ENCODE measurements around the gene ZNF521.
"Not testable (repeated sequence)": the region's sequence is repeated elsewhere in the genome, so short reads cannot be mapped to it uniquely, and the experiment has no call there.

Gene ZNF521

DNA sequence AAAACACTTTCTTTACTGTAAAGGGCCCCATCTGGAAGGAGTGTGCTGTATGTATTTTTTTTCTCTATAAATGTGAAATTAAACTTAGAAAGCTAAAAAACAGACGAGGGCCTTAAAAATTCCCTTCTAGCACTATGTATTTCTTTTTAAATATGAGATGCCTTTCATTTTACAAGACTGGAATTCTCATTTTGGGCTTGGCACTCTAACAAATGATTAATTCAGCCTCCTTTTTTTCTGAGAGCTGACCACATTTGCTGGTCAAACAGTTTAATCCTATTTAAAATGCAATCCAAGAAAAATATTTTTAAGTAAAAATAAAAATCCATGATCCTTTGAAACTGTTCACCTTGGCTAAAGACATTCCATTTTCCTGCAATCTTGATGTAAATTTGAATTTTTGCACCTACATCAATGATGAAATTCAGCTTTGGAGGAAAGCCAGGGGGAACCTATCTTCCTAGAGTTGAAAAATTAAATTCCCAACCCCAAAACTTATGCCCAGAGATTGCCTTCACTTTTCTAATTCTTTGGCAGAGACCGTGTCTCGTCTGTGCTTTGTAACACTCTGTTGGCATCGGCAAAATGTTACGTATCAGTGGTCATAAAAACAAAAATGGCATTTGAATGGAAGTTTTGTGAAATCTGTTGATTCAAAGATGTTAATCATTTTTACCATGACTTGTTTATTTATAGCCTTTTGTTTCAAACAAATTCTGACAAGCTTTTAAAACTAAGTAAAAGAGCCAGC is 284.5 kb downstream of the ZNF521 start:
- no peak for ATAC-seq

DNA sequence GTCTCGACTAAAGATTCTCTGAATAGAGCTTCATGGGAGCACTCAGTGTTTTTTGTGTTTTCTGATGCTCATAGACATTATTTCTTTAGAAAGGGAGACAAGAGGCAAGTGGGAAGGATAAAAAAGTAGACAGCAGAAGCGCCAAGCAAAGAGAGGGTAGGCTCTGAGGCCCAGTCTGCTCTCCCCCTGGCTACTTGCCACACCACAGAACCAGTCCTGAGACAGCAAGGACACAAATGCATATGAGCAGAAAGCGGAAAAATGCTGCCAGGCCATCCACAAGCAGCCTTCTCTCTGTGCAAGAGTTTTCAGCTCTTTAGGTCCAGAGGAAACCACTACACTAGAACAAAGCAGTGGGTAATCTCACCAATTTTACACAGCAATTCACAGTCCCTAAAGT is 285.4 kb downstream of the ZNF521 start:
- no peak for ATAC-seq

DNA sequence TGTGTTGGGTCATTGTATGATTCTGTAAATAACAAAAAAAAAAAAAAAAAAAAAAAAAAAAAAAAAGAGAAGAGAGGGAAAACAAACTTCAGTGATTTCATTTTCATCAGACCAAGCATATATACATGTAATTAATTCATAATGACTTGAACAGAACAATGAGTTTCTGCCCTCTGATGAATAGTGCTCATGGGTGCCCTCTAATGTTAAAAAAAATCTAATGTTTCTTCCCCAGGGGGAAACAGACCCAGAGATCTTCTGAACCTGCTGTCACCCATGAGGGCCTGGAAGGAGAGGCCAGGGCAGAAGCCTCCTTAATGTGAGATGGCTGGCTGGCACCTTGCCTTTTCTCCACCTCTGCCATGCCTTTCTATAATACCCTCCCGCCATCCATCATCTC is 289.2 kb downstream of the ZNF521 start:
- ATAC-seq: no peak

DNA sequence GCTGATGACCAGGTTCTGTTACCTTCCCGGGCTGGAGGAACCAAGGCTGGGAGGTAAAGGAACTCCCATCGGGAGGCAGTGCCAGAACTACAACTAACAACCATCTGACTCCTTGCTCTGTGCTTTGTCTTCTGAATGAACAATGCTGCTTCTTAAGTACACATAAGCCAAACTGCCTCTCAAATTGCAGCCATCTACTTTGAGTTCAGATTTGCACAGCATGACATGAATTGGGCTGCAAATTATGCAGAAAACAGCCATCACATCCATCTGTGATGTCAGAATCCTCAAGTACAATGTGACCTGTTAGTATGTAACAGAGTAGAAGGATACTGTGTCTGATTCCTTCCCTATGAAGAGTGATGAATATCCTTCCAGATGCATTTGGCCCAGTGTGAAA is 290.6 kb downstream of the ZNF521 start:
- ATAC-seq: no peak

DNA sequence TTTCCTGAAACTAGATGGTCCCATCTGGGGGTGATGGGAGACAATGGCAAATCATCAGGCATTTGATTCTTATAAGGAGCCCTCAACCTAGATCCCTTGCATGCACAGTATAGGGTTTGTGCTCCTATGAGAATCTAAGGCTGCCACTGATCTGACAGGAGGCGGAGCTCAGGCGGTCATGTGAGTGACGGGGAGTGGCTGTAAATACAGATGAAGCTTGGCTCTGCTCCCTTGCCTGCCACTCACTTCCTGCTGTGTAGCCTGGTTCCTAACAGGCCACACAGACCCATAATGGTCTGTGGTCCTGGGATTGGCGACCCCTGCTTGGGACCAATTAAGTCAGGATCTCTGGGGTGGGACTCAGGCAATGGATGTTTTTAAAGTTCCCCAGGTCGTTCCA is 293.4 kb downstream of the ZNF521 start:
- no peak for ATAC-seq

DNA sequence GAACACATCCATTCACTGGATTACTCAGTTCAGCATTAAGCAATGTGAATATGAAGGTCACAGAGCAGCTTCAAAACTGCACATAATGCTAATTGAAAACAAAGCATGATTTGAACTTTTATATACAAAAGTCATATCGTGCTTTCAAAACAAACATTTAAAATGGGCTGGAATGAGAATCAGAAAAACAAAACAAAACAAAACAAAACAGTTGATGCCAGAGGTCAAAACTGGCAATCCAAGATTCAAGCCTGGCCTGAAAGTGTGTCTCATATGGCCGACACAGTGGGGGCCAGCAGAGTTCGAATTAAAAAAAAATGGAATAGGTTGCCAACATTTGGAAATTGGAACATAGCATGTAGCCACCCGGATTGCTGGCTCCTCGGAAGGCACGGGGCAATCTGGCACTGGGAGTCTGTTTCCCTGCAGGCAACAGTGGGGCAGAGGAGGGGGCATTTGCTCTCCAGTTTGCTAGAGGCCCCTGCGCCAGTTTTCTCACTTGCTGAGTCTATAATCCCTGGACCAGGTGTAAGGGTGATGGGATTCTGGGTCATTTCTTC is 294.4 kb downstream of the ZNF521 start:
- no peak for ATAC-seq

DNA sequence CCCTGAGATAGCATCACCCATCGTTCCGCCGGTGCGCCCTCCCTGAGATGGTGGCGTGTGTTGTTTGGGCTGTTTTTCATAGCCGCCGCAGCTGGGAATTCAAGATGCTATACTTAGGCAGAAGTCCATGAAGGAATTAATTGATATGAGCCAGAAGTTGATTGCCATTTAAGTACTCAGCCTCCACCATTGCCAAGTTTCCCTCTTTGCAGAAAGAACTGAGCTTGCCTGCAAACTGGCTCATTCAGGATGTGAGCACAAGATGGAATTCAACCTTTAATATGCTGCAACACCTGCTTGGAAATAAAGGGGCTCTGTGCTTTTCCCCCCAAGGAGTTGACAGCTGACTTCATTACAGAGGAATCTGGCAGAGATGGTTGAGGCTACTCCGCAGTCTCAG is 295.5 kb downstream of the ZNF521 start:
- no peak for ATAC-seq

DNA sequence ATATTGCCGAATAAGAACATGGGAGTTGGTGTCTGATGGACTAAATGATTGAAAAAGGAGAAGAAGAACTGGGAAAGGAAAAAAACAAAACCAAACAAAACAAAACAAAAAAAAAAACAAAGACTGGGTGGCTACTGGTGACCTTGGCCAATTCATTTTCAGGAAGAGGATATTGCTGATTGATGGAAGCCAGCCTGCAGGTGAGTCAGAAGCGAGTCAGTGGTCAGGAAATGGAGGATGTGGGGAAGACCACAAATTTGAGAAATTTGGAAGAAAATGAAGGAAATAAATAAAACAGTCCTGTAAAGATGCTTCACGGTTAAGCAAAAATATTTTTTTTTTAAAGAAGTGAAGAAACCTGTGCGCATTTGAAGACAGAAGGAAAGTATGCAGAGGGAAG is 296.9 kb downstream of the ZNF521 start:
- no peak for ATAC-seq

DNA sequence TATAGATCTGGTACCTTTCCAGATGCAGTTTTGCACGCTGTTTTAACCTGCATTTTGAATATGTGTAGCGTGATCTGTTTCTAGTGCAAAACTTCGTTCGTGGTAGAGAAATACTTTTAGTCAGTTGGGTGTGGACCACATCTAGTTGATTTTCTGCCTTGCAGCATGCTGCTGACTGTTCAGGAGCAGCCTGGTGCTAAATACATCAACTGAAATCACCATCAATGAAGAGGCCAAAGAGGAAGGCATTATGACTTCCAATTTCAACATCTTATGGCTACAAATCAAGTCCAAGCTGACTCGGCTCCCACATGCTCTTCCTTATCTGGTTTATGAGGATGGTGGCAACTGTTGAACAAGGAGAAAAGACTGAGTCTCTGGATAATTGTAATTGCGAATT is 298.5 kb downstream of the ZNF521 start:
- no peak for ATAC-seq

DNA sequence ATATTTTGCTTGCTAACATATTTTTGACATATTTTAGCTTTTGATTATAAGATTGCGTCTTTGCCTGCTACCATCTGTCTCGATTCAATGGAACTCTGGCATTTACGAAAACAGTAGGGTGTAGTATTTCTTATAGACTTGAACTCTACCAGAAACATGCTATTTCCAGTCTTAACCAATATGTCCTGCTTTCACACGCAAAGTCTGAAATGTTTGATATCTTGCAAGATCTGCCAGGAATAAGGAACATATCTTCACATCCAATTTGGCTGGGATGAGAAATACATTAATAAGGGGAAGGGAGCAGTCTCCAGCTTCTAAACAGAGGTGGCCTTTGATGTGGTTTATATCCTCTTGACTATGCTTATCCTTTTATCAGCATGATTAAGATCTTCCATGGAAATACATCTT is 299.4 kb downstream of the ZNF521 start:
- no peak for ATAC-seq

DNA sequence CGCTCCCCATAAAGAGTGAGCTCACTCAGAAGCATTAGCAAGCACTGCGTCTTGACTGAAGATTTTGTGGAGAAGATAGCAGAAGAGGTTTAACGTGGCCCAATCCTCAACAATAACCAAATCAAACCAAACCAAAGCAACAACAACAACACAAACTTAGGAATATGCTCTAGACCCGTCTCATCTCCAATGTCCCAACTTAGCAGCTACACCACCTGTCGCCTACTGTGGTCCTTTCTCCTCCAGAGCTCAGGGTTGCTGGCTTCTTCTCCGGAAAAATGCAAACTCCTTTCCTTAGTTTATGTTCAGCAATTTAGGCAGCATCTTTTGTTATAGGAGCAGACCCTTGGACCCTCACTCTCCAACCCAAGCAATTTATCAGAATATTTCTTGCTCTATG is 301.4 kb downstream of the ZNF521 start:
- ATAC-seq: no peak

DNA sequence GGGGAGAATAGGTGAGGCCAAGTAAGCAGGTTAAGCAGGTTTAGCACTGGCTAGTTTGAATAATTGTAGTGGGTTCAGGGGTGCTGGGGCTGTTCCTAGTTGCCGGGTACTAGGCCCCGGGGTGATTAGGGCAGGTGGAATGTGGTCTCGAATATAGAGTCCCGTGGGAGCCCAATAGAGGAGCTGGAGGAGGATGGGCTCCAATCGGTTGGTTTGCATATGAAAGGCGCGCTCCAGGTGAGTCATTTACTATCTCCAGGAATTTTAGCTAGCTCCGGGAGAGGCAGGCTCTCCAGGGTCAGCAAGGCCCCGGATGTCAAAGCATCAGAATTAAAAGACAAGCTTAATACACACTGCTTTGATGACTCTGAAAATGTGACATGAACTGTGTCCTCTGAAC is 304.0 kb downstream of the ZNF521 start:
- no peak for ATAC-seq

DNA sequence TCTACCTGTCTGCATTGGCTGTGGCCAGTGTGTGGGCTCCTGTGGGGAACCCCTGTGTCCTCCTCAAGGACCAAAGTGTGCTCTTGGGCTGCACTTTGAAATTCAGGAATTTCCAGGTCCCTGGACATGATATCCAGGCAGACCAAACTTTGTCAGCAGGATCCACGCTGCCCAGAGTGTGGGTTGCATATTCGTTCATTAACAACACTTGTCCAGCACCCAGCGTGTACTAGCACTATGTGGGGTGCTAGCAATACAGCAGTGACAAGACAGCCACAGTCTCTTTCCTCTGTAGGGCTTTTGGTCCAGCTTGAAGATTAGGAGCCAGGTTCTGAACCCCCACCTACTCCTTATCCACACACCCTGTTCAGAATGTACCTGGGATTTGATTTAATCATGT is 304.5 kb downstream of the ZNF521 start:
- no peak for ATAC-seq

DNA sequence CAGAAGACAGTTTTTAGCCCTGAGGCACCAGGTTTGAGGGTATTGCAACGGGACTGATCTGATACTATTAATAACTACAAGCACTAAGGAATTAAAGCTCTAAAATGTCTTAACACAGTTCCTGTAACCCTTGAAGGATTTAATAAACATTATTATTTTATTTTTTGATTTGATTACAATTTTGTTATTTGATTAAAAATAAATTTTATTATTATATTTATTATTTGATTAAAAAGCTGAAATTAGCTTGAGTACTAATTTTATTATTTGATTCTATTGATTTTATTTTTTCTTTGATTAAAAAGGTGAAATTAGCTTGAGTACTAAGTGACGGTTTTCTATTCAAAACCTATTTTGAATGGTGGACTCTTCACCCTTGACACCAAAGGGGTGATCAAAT is 307.3 kb downstream of the ZNF521 start:
- ATAC-seq: no peak

DNA sequence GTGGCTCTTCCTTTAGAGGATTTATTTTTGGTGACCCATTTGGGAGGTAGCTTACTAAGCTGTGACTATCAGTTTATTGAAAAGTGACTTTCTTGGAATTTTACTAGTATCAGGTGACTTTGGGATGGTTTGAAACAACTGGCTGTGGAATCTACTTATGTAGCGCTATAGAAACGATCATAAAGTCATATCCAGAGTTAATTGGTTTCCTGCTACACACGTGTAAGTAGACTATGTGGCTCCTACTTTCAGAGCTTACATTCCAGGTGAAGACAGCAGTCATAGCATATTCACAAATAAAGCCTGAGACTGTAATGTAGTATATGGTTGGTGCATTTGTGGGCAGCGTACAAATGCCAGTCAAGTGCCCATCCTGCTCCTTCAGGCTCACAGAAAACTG is 308.9 kb downstream of the ZNF521 start:
- no peak for ATAC-seq

DNA sequence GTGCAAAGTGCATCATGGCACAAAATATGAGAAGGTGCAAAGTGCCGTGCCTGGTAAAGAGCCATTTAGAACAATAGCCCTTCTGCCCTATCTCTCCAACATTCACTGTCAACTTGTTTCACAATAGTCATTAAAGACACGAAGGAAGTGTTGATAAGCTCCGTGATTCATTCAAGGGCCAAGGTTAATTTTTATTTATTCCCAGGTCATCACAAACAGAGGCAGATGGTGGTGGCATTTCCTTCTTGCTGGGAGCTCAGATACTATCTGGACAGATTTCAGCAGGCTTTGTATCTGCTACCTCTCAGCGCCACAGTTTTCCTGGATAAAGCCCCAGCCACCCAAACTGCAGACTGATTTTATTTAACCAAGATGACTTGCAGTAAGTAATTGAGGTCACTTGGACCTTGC is 309.3 kb downstream of the ZNF521 start:
- no peak for ATAC-seq

DNA sequence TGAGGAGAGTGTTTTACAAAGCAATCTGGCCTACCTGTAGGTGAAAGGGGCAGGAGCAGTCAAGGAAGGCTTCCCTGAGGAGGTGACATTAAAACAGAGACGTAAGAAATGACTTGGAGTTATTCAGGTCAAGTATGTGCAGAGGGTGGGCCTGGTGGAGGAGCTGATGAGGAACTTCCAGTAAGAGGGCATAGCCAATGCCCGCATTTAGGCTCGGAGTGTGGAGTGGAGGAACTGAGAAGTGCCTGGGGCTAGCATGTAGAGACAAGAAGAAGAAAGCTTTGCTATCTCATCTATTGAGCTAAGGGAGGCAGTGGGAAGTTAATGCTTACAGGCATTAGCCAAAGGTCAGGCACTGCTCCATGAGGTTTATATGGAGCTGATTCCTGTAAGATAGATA is 312.2 kb downstream of the ZNF521 start:
- ATAC-seq: no peak

DNA sequence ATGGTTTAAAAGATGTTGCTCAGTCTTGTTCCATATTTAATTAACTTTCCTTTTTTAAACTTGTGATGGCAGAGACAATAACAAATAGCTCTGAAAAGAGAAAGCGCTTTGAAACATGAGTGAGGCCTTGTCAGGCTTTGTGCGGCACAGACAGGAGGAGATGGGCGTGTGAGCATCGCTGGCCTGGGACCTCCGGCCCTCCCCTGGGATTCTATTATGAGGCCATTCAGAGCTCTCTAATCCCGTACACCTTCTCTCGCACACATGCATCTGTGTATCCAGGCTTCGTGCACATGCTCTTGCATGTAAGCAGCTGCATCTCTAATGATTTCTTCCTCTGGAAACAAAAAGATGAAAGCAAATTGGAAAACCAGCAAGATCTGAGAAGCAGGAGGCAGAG is 313.7 kb downstream of the ZNF521 start:
- ATAC-seq: no peak

DNA sequence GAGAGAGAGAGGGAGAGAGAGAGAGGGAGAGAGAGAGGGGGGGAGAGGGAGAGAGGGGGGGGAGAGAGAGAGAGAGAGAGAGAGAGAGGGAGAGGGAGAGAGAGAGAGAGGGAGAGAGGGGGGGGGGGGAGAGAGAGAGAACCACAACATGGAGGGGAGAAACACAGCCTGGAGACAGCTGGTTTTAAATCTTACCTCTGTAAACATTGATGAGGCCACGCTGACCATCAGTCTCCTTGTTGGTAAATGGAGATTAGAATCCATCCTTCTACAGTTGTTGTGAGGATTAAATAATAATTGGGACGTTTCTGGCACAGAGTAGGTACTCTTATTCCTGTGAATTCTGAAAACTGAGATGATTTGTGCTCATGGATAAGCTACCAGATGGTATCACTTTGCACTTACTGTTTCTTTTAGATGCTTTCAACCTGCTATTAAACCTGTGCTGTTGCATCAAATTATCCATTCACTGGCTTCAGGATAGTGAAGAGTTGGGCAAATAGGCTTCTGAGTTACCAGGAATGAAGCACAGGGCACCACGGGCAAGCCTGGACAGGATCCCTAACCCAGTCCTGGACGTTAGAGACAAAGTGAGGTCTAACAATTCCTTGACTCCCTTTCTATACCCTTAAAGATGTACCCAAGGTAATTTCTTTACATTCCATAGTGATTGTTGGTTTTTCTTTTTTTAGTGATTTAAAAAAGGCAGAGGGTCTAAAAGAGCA is 318.1 kb downstream of the ZNF521 start:
- ATAC-seq: no peak

DNA sequence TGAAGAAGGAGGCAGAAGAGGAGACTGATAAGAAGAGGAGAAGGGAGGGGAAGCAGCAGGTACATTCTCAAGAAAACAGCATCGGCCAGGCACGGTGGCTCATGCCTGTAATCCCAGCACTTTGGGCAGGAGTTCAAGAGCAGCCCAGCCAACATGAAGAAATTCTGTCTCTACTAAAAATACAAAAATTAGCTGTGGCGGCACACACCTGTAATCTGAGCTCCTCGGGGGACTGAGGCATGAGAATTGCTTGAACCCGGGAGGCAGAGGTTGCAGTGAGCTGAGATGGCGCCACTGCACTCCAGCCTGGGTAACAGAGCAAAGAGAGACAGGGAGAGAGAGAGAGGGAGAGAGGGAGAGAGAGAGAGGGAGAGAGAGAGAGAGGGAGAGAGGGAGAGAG is 318.8 kb downstream of the ZNF521 start:
- ATAC-seq: not testable (repeated sequence)

DNA sequence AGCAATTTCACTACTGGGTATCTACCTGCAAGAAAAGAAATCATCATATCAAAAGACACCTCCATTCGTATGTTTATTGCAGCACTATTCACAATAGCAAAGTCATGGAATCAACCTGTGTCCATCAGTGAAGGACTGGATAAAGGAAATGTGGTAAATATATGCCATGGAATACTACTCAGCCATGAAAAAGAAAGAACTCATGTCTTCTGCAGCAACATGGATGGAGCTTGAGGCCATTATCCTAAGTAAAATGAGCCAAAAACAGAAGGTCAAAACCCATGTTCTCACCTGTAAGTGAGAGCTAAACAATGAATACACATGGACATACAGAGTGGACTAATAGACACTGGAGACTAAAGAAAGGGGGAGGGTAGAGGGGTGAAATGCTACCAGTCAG is 322.2 kb downstream of the ZNF521 start:
- ATAC-seq: no peak

DNA sequence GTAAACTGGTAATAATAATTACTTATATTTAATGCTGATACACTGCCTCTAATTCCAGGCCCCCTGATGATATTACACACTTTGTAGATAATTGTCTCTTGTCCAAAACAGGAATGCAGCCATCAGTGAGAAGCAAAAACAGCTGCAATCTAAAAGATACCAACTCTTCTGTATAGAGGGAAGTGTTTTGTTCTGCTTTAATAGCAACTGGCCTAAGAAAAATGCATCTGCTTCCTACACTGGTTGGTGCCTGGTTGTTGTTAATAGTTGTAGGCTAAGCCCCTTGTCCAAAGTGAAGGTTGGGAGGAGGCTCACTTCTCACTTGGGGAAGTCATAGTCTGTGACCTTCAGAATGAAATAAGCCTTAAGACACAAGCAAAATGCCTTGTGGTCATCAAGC is 332.0 kb downstream of the ZNF521 start:
- no peak for ATAC-seq

DNA sequence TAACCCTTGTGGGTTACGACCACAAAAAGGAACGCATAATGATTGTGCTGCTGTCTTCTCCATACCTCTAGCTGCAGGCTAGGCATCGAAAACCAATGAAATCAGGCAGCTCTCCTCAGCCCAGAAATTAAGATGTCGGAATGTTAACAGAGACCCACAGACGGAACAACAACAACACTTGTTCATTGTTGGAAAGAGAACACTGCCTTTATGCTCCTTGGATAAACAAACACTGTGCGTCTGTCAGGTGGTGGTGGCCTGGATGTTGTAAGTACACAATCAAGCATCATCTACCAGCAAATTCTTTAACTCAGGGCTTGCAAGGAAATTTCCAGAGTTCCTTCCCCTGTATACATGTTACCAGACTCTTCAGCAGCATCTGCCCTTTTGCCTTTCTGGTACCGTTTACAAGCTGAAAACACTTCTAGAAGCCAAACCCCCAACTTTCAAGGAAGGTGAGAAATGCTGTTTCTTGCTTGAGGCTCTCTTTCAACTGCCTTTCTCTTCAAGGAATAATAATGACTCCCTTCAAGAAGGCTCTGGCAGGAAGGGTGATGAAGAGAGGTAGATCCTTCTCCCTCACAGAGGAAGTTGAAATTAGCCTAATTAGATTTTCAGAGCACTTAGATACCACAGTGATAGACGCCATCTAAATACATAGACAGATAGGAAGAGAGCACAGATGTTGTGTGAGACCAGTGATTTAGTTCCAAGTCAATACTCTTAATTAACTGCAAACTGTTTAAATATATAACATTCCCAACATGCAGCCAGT is 332.7 kb downstream of the ZNF521 start:
- no peak for ATAC-seq

DNA sequence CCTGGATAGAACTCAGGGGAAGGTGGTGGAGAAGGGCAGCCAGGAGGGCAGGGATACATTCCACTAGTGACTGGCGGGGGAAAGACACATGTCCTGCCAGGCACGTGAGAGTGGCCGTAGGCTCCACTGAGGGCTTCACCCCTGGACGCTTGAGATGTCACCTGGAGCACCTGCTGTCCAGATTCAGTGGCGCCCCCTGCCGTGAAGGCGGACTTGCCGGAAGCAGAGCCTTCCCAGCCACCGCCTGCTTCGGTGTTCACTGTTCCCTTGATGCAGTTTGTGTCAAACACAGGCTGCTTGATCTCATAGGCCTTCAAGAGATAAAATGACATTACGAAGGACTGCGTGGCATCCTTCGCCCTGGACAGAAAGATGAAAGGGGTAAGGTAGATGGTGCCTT is 335.3 kb downstream of the ZNF521 start:
- no peak for ATAC-seq
